22Rv1 (cell line): ENCODE data around the gene BANP.

Experiments used
- ZFX ChIP-seq: fragments of 450-650 bp; IDR thresholded peaks from 2 replicates; pipeline ENCODE4 v1.6.1; 2017; ENCODE audit warnings: antibody characterized with exemption, borderline replicate concordance
- TF ChIP-seq, protein P1 (sequence below): fragments of 450-650 bp; IDR thresholded peaks from 2 replicates; pipeline ENCODE4 v1.5.1; 2017; ENCODE audit warnings: mild to moderate bottlenecking

DNA sequence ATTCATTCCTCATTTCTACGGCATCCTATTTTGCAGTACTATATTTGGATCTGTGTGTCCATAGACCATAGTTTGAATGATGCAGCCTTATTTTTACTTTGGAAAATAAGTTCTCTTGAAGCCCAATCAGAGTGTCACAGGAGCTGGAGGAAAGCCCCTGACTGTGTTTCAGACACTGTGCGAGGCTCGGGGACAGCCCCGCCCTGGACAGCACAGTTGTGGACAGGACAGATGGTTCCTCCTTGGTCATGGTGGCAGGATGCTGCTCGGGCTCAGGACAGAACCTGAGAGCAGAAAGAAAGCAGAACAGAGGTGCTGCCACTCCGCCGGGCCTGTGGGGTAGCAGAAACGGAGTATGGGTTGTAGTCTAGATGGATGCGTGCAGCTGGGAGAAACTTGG is 22.9 kb downstream of the BANP start:
- TF ChIP-seq, protein P1, sequence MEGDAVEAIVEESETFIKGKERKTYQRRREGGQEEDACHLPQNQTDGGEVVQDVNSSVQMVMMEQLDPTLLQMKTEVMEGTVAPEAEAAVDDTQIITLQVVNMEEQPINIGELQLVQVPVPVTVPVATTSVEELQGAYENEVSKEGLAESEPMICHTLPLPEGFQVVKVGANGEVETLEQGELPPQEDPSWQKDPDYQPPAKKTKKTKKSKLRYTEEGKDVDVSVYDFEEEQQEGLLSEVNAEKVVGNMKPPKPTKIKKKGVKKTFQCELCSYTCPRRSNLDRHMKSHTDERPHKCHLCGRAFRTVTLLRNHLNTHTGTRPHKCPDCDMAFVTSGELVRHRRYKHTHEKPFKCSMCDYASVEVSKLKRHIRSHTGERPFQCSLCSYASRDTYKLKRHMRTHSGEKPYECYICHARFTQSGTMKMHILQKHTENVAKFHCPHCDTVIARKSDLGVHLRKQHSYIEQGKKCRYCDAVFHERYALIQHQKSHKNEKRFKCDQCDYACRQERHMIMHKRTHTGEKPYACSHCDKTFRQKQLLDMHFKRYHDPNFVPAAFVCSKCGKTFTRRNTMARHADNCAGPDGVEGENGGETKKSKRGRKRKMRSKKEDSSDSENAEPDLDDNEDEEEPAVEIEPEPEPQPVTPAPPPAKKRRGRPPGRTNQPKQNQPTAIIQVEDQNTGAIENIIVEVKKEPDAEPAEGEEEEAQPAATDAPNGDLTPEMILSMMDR = no peak
- TF ChIP-seq ZFX = no peak
